ENCODE results near the gene PSD4.

The PSD4 gene

DNA sequence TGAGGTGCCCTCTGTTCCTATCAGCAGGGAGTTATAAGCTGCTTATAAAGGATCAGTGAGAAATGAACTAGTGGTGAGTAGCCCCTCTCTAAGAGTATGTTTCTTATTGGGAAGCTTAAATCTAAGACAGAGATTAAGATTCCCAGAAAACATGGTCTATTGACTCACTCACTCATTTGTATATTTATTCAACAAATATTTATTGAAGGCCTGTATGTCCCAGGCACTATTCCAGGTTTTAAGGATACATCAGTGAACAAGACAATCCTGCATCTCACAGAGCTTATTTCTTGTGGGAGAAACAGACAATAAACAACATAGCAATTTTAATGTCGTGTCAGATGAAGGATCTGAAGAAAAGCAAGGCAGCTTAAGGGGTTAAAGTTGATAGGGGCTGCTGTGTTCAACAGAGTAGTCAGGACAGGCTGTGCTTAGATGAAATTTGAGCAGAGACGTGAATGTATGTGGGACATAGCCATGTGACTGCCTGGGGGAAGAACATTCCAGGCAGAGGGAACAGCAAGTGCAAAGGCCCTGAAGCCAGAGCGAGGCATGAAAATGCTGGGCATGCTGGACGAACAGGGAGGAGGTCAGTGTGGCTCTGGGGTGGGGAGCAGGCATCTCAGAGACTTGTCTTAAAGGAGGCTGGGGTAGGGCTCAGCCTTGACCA is 14.8 kb upstream of the PSD4 start:
- Mint-ChIP-seq H3K27me3 (ENCODE audit: low read depth) (peaks cover 13% of the 10 kb centered on the region), H3K4me3 (peak overlapping the region in 1 of 3 experiments; percentile 87), H3K4me1 (peaks cover 8% of the 10 kb centered on the region), H3K36me3 (ENCODE audit: low read depth) (no peaks in the 10 kb centered on the region), H3K9me3 (no peaks in the 10 kb centered on the region), H3K27ac (no peak overlapping the region)
- TF ChIP-seq, protein P1, sequence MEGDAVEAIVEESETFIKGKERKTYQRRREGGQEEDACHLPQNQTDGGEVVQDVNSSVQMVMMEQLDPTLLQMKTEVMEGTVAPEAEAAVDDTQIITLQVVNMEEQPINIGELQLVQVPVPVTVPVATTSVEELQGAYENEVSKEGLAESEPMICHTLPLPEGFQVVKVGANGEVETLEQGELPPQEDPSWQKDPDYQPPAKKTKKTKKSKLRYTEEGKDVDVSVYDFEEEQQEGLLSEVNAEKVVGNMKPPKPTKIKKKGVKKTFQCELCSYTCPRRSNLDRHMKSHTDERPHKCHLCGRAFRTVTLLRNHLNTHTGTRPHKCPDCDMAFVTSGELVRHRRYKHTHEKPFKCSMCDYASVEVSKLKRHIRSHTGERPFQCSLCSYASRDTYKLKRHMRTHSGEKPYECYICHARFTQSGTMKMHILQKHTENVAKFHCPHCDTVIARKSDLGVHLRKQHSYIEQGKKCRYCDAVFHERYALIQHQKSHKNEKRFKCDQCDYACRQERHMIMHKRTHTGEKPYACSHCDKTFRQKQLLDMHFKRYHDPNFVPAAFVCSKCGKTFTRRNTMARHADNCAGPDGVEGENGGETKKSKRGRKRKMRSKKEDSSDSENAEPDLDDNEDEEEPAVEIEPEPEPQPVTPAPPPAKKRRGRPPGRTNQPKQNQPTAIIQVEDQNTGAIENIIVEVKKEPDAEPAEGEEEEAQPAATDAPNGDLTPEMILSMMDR (IDR thresholded peaks at IDR 0.05; ENCODE audit: unreplicated experiment in 3 of 3): no peak

DNA sequence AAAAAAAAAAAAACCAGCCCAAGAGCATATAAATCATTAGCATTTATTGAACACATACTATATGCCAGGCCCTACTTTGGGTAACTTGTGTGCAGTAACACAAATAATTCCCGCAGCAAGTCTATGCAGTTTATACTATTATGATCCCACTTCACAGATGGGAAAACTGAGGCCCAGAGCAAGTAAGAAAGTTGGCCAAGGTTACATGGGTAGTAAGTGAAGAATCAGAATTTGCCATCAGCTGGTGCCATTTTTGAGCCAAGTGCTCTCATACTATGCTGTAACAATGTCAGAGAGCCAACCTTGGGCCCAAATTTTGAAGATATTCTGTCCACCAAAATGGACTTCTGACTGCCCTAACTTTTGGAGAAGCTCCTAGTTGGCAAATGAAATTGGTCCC is 13.5 kb upstream of the PSD4 start:
- no peaks in the 10 kb centered on the region for H3K36me3 Mint-ChIP-seq (ENCODE audit: low read depth)
- no peak overlapping the region for H3K4me3 Mint-ChIP-seq
- H3K4me1 Mint-ChIP-seq: peaks cover 8% of the 10 kb centered on the region
- H3K27me3 Mint-ChIP-seq (ENCODE audit: low read depth): peaks cover 22% of the 10 kb centered on the region
- no peaks in the 10 kb centered on the region for H3K9me3 Mint-ChIP-seq
- H3K27ac Mint-ChIP-seq: no peak overlapping the region
- TF ChIP-seq, protein P1 (IDR thresholded peaks at IDR 0.05; ENCODE audit: unreplicated experiment in 3 of 3): no peak

DNA sequence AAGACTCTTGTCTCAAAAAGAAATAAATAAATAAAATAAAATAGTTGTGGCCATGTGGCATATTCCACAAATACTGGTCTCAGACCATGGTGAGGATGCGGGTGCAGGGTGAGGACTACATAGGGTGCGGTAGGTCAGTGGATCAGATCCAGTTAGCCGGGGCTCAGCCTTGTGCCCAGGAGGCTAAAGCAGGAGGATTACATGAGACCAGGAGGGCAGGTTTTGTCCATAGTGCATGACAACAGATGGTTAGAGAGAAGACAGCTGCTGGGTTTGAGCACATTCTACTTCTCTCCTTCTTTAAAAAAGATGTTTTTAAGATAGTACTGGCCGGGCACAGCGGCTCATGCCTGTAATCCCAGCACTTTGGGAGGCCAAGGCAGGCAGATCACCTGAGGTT is 12.8 kb upstream of the PSD4 start:
- Mint-ChIP-seq H3K4me1 (peaks cover 8% of the 10 kb centered on the region), H3K9me3 (no peaks in the 10 kb centered on the region), H3K27ac (no peak overlapping the region), H3K27me3 (ENCODE audit: low read depth) (peaks cover 22% of the 10 kb centered on the region), H3K36me3 (ENCODE audit: low read depth) (no peaks in the 10 kb centered on the region), H3K4me3 (no peak overlapping the region)
- TF ChIP-seq, protein P1 (IDR thresholded peaks at IDR 0.05; ENCODE audit: unreplicated experiment in 3 of 3): no peak

DNA sequence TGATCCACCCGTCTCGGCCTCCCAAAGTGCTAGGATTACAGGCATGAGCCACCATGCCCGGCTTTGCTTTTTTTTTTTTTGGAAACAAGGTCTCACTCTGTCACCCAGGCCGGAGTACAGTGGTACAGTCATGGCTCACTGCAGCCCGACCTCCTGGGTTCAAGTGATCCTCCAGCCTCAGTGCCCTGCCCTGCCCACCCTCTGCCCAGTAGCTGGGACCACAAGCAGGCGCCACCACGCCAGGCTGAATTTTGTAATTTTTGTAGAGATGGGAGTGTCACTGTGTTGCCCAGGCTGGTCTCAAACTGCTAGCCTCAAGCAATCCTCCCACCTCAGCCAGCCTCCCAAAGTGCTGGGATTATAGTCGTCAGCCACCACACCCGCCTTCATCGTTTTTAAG is 11.6 kb upstream of the PSD4 start:
- Mint-ChIP-seq H3K27ac (no peak overlapping the region), H3K4me3 (no peak overlapping the region), H3K27me3 (ENCODE audit: low read depth) (peaks cover 22% of the 10 kb centered on the region), H3K9me3 (no peaks in the 10 kb centered on the region), H3K4me1 (peaks cover 8% of the 10 kb centered on the region), H3K36me3 (ENCODE audit: low read depth) (no peaks in the 10 kb centered on the region)
- TF ChIP-seq, protein P1 (IDR thresholded peaks at IDR 0.05; ENCODE audit: unreplicated experiment in 3 of 3): no peak

DNA sequence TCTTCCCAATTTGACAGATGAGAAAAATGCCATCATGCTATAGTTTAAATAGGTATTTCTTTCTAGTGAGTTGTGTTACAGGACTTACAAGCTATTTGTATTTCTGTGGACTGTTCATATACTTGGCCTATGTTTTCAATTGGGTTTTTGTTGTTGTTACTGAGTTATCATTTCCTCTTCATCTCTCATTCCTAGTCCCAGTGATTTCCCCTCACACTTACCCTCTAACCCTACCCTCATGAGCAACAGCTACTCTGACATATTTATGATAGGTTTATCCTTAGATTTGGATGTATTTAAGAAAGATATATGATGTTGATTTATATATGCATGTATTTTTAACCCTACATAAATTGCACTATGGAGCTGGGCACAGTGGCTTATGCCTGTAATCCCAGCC is 10.9 kb upstream of the PSD4 start:
- H3K9me3 Mint-ChIP-seq: no peaks in the 10 kb centered on the region
- peaks cover 7% of the 10 kb centered on the region for H3K4me1 Mint-ChIP-seq
- H3K27me3 Mint-ChIP-seq (ENCODE audit: low read depth): peaks cover 21% of the 10 kb centered on the region
- H3K36me3 Mint-ChIP-seq (ENCODE audit: low read depth): no peaks in the 10 kb centered on the region
- no peak overlapping the region for H3K4me3 Mint-ChIP-seq
- TF ChIP-seq, protein P1 (IDR thresholded peaks at IDR 0.05; ENCODE audit: unreplicated experiment in 3 of 3): no peak
- no peak overlapping the region for H3K27ac Mint-ChIP-seq

DNA sequence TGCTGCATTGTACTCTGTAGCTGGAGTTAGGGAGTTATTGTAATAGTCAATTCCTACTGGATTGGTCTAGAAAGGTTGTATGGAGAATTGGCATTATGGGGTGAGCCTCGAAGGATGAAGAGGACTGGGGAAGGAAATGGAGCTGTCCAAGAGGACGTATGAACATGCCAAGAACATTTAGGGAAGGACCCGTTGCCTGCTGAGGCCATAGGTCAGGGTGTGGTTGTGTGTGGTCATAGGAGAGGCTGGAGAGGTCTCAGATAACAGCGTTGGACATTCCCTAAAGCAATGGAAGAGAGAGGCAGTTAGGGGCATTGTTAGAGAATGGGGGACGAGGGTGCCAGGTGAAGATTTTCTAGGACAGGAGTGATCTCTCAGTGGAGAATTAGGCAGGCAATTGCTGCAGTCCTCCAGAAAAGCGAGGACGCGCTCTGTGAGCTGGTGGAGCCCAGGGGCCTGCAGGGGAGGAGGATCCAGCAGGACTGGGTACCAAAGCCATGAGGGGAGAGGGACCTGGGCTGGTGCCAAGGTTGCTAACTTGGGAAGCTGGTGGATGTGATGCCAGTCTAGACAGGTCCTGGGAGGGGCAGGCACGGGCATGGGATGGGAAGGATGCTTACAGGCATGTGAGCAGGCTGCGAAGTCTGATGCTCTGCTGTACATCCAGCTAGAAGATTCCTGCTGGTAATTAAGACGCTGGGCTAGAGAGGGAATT is 9.4 kb upstream of the PSD4 start:
- no peaks in the 10 kb centered on the region for H3K36me3 Mint-ChIP-seq (ENCODE audit: low read depth)
- no peaks in the 10 kb centered on the region for H3K9me3 Mint-ChIP-seq
- H3K4me1 Mint-ChIP-seq: no peaks in the 10 kb centered on the region
- TF ChIP-seq, protein P1 (IDR thresholded peaks at IDR 0.05; ENCODE audit: unreplicated experiment in 3 of 3): no peak
- no peak overlapping the region for H3K4me3 Mint-ChIP-seq
- H3K27me3 Mint-ChIP-seq (ENCODE audit: low read depth): peaks cover 16% of the 10 kb centered on the region
- H3K27ac Mint-ChIP-seq: no peak overlapping the region

All from nephron (organoid).